A549 (cell line): ENCODE results near the gene GSE1. TPM values are rescaled to one million over a fixed set of nuclear protein-coding genes. Genes with fewer than 3 reads are reported as not detected.

Source experiments
- ATAC-seq, 2 experiments: fragments of 200-7000 bp in 1 of 2; fragments of >200 bp in 1 of 2; cut with Nextera tagmentation in 1 of 2; cut with Tn5 transposase in 1 of 2; 3 replicates each; pipeline versions ENCODE4 v1.8.0 to v1.9.1; 2018 to 2020; ENCODE audit warnings: mild to moderate bottlenecking in 1 of 2, moderate library complexity in 1 of 2
- CTCF ChIA-PET: fragments of 300-600 bp; sonication (Branson Sonifier 250); formaldehyde crosslinking; extraction: SDS; loops from one replicate; lab custom pipeline; 2021; ENCODE audit warnings: antibody characterized with exemption, inconsistent platforms; lab: Yijun Ruan, JAX
- POLR2A ChIA-PET: fragments of 350-600 bp; formaldehyde crosslinking; extraction: SDS; loops from one replicate; lab custom pipeline; 2021; ENCODE audit warnings: antibody characterized with exemption, inconsistent platforms; lab: Yijun Ruan, JAX
- DNase-seq, 2 experiments: peaks; one replicate each; pipeline versions ENCODE4 v3.0.0 to v3.0.0-alpha.2; 2011 to 2016; ENCODE audit warnings: low read depth in 1 of 2, low spot score in 1 of 2
- FAIRE-seq: peaks from 2 replicates; lab custom pipeline; 2011; peaks lifted over from hg19 to GRCh38; lab: Jason Lieb, UNC
- H3K27ac ChIP-seq, 2 experiments: fragments of >200 bp; sonication (Bioruptor Twin); formaldehyde crosslinking; 3 replicates each; pipeline ENCODE4 v1.5.1; 2016 to 2017
- H3K4me1 ChIP-seq: fragments of >200 bp; sonication (Bioruptor Twin); formaldehyde crosslinking; 3 replicates; pipeline ENCODE4 v1.6.1; 2016
- H3K4me2 ChIP-seq: fragments of >200 bp; sonication (Bioruptor Twin); formaldehyde crosslinking; 3 replicates; pipeline ENCODE4 v1.6.1; 2016
- H3K4me3 ChIP-seq: fragments of >200 bp; sonication (Bioruptor Twin); formaldehyde crosslinking; 3 replicates; pipeline ENCODE4 v1.5.1; 2016
- H3K9me3 ChIP-seq: fragments of >200 bp; sonication (Bioruptor Twin); formaldehyde crosslinking; 3 replicates; pipeline ENCODE4 v1.6.1; 2016
- CBX2 ChIP-seq: fragments of 200-600 bp; sonication (generic); IDR thresholded peaks from 2 replicates; pipeline ENCODE4 v1.6.1; 2016; ENCODE audit warnings: low read depth, mild to moderate bottlenecking, borderline replicate concordance
- CBX8 ChIP-seq: fragments of 200-600 bp; sonication (generic); IDR thresholded peaks from 2 replicates; pipeline ENCODE4 v1.6.1; 2016
- CTCF ChIP-seq: fragments of >200 bp; sonication (Bioruptor Twin); formaldehyde crosslinking; IDR thresholded peaks from 3 replicates; pipeline ENCODE4 v1.5.1; 2016
- ESRRA ChIP-seq: fragments of 150-350 bp; IDR thresholded peaks from 2 replicates; pipeline ENCODE4 v1.6.1; 2014; ENCODE audit warnings: mild to moderate bottlenecking, low read length, borderline replicate concordance
- FOSB ChIP-seq: fragments of 250-450 bp; sonication (Bioruptor Pico); IDR thresholded peaks from 2 replicates; pipeline ENCODE4 v1.5.0; 2020; ENCODE audit warnings: mild to moderate bottlenecking, moderate library complexity
- FOXS1 ChIP-seq: fragments of 250-450 bp; sonication (Bioruptor Pico); IDR thresholded peaks from 2 replicates; pipeline ENCODE4 v1.5.0; 2020; ENCODE audit warnings: mild to moderate bottlenecking, moderate library complexity
- HDAC2 ChIP-seq: fragments of 200-600 bp; sonication (generic); IDR thresholded peaks from 2 replicates; pipeline ENCODE4 v1.6.1; 2016
- HOXA7 ChIP-seq: fragments of 250-450 bp; sonication (Bioruptor Pico); IDR thresholded peaks from 2 replicates; pipeline ENCODE4 v1.5.0; 2020; ENCODE audit warnings: mild to moderate bottlenecking, moderate library complexity
- HOXB13 ChIP-seq: fragments of 250-450 bp; sonication (Bioruptor Pico); IDR thresholded peaks from 2 replicates; pipeline ENCODE4 v1.5.0; 2020; ENCODE audit warnings: low read depth, mild to moderate bottlenecking, moderate library complexity
- JUNB ChIP-seq: fragments of >200 bp; sonication (Bioruptor Twin); formaldehyde crosslinking; IDR thresholded peaks from 2 replicates; pipeline ENCODE4 v1.6.1; 2016
- PHF8 ChIP-seq: fragments of 200-600 bp; sonication (generic); IDR thresholded peaks from 2 replicates; pipeline ENCODE4 v1.6.1; 2016; ENCODE audit warnings: low read depth, mild to moderate bottlenecking, antibody characterized with exemption, moderate library complexity, borderline replicate concordance
- POLR2A ChIP-seq: IDR thresholded peaks from 2 replicates; pipeline ENCODE4 v1.6.1; 2012; ENCODE audit warnings: mild to moderate bottlenecking, low read length
- RAD21 ChIP-seq, 2 experiments: fragments of >200 bp in 1 of 2; sonication (Bioruptor Twin) in 1 of 2; formaldehyde crosslinking in 1 of 2; IDR thresholded peaks in 1 of 2; conservative IDR thresholded peaks in 1 of 2; 2 replicates in 1 of 2; 3 replicates in 1 of 2; pipeline ENCODE4 v1.6.1; 2012 to 2018; ENCODE audit warnings: inconsistent platforms in 1 of 2
- RCOR1 ChIP-seq: fragments of 150-350 bp; IDR thresholded peaks from 2 replicates; pipeline ENCODE4 v1.6.1; 2014; ENCODE audit warnings: antibody characterized with exemption, low read length, low read depth
- ZFP36 ChIP-seq: fragments of 450-650 bp; IDR thresholded peaks from 2 replicates; pipeline ENCODE4 v1.6.1; 2014; ENCODE audit warnings: borderline replicate concordance; ENCODE audit not compliant: partially characterized antibody
- ZSCAN20 ChIP-seq: fragments of 250-450 bp; sonication (Bioruptor Pico); IDR thresholded peaks from 2 replicates; pipeline ENCODE4 v1.8.0; 2022; ENCODE audit warnings: mild to moderate bottlenecking, moderate library complexity
- WGBS: methylation state at CpG from one replicate; pipeline ENCODE4 v1.1.6; 2017; ENCODE audit errors: missing lambda C conversion rate; 5-methylcytosine and 5-hydroxymethylcytosine counted together
- polyA plus RNA-seq, 4 experiments: library from polyadenylated mRNA; depleted of rRNA in 3 of 4; stranded (reverse); fragments of >200 nt; fragmentation: RNase III in 1 of 4; extraction: RNeasy Plus Mini Kit Qiagen cat#74134 plus additional on column Dnase treatment in 1 of 4; gene quantifications; 2 replicates in 3 of 4; 3 replicates in 1 of 4; pipeline ENCODE4 v1.2.3, GENCODE V29; 2011 to 2017
- TF ChIP-seq, protein P1 (sequence below): fragments of 150-350 bp; IDR thresholded peaks from 2 replicates; pipeline ENCODE4 v1.6.1; 2014; ENCODE audit warnings: low read depth, mild to moderate bottlenecking, low read length
- TF ChIP-seq, protein P2 (sequence below): fragments of 200-600 bp; sonication (generic); IDR thresholded peaks from 2 replicates; pipeline ENCODE4 v1.6.1; 2016; ENCODE audit warnings: antibody characterized with exemption, mild to moderate bottlenecking, moderate library complexity
- TF ChIP-seq, protein P3 (sequence below): IDR thresholded peaks from 2 replicates; pipeline ENCODE4 v1.6.1; 2012
- TF ChIP-seq, protein P4 (sequence below): fragments of >200 bp; sonication (Bioruptor Twin); formaldehyde crosslinking; IDR thresholded peaks from 2 replicates; pipeline ENCODE4 v1.6.1; 2016

Gene GSE1
- polyA plus RNA-seq, 2 of the 4 experiments (the other 2 are of a cell fraction) = 20.7 to 24.3 TPM

DNA sequence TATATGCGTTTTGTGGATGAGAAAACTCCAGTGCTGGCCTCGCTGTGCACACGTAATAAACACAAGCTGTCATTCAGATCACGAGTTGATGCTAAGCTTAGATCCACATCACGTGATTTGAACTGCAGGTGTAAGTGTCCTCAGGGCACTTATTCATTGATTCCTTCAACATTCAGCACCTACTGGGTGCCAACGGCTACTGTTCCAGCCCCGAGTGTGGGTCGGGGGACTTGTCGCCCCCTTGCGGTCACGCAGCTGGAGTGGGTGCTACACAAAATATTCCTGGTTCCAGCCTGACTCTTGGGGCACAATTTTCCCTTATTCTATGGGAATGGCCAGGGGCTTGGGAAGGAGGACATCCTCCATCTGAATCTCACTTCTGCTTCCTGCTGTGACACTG, 105.6 kb downstream of the GSE1 start (continued):
- TF ChIP-seq, protein P1, sequence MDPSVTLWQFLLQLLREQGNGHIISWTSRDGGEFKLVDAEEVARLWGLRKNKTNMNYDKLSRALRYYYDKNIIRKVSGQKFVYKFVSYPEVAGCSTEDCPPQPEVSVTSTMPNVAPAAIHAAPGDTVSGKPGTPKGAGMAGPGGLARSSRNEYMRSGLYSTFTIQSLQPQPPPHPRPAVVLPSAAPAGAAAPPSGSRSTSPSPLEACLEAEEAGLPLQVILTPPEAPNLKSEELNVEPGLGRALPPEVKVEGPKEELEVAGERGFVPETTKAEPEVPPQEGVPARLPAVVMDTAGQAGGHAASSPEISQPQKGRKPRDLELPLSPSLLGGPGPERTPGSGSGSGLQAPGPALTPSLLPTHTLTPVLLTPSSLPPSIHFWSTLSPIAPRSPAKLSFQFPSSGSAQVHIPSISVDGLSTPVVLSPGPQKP = no peak
- no peak for TF ChIP-seq CBX8
- no peak for TF ChIP-seq HOXA7 (CRISPR knock-in tag)
- TF ChIP-seq, all 56 proteins: peak for 4

DNA sequence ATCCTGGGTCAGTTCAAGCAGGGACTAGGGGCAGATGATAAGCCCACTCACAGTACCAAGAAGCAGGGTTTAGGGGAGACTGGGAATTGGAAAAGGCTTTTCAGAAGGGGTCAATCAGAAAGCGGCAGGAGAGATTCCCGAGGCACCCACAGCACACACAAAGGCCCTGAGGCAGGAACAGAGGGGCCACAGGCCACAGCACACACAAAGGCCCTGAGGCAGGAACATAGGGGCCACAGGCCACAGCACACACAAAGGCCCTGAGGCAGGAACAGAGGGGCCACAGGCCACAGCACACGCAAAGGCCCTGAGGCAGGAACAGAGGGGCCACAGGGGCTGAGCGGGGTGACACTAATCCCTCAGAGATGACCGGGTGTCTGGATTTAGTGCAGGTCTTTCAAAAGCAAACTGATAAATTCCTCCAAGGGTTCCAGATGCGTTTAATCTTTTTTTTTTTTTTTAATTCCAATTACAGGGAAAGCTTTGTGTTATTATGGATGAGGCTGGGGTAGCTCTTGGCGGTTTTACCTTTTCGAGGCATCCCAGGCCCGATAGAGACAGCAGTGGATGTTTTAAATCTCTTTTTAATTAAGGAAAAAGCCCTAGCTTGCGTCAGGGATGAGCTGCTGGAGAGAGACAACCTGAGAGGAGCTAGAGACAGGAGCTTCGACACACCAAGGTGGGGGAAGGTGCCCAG, 106.6 kb downstream of the GSE1 start:
- TF ChIP-seq HOXB13 (CRISPR knock-in tag) = no peak
- TF ChIP-seq FOXS1 (CRISPR knock-in tag) = no peak
- TF ChIP-seq PHF8 = no peak
- no peak for TF ChIP-seq POLR2A
- TF ChIP-seq JUNB = no peak
- TF ChIP-seq, all 56 proteins: peak for 0
- no peaks in the 10 kb centered on the region for H3K9me3 ChIP-seq
- ATAC-seq (no peak), FAIRE-seq (no peak), DNase-seq (no peak)
- H3K4me1 ChIP-seq = no peaks in the 10 kb centered on the region
- 0 out of 6 replicates have a peak overlapping the region, but pooled peaks of 1 of the 2 experiments have one; percentile 17 for H3K27ac ChIP-seq
- H3K4me3 ChIP-seq = no peak overlapping the region
- CTCF ChIA-PET = interaction anchor here (0.6 to 10.7 kb wide), 31 partner anchors 10 to 1472 kb away, joined by 3 to 130 read pairs (median 4); partner anchors contain the start of gene GINS2
- POLR2A ChIA-PET = no interaction called here
- no peak overlapping the region for H3K4me2 ChIP-seq
- 78% methylated on average over 11 of the region's 11 CpGs for WGBS

- no peaks in the 10 kb centered on the region for H3K9me3 ChIP-seq
- H3K4me2 ChIP-seq = no peak overlapping the region
- H3K4me3 ChIP-seq = no peak overlapping the region
- no peaks in the 10 kb centered on the region for H3K4me1 ChIP-seq
- peak in 1 of 2 experiments; percentile 5; a peak in 1 of 6 replicates for ATAC-seq
- 0 out of 6 replicates have a peak overlapping the region, but pooled peaks of 1 of the 2 experiments have one; percentile 17 for H3K27ac ChIP-seq
- POLR2A ChIA-PET = no interaction called here
- CTCF ChIA-PET = interaction anchor here (0.6 to 10.7 kb wide), 9 partner anchors 12 to 1473 kb away, joined by 3 to 130 read pairs (median 4); no protein-coding TSS in a partner anchor
- no peak for FAIRE-seq
- no peak for DNase-seq
- no peak for TF ChIP-seq RAD21 (conservative IDR thresholded peaks at IDR 0.05 in 1 of 2, IDR thresholded peaks at IDR 0.05 in 1 of 2)
- no peak for TF ChIP-seq CBX2
- TF ChIP-seq CBX8 = no peak
- TF ChIP-seq ESRRA = no peak
- TF ChIP-seq, protein P2, sequence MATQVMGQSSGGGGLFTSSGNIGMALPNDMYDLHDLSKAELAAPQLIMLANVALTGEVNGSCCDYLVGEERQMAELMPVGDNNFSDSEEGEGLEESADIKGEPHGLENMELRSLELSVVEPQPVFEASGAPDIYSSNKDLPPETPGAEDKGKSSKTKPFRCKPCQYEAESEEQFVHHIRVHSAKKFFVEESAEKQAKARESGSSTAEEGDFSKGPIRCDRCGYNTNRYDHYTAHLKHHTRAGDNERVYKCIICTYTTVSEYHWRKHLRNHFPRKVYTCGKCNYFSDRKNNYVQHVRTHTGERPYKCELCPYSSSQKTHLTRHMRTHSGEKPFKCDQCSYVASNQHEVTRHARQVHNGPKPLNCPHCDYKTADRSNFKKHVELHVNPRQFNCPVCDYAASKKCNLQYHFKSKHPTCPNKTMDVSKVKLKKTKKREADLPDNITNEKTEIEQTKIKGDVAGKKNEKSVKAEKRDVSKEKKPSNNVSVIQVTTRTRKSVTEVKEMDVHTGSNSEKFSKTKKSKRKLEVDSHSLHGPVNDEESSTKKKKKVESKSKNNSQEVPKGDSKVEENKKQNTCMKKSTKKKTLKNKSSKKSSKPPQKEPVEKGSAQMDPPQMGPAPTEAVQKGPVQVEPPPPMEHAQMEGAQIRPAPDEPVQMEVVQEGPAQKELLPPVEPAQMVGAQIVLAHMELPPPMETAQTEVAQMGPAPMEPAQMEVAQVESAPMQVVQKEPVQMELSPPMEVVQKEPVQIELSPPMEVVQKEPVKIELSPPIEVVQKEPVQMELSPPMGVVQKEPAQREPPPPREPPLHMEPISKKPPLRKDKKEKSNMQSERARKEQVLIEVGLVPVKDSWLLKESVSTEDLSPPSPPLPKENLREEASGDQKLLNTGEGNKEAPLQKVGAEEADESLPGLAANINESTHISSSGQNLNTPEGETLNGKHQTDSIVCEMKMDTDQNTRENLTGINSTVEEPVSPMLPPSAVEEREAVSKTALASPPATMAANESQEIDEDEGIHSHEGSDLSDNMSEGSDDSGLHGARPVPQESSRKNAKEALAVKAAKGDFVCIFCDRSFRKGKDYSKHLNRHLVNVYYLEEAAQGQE = no peak
- TF ChIP-seq JUNB = no peak
- TF ChIP-seq CTCF = no peak
- no peak for TF ChIP-seq HDAC2
- no peak for TF ChIP-seq RCOR1
- TF ChIP-seq POLR2A = no peak
- TF ChIP-seq, protein P3, sequence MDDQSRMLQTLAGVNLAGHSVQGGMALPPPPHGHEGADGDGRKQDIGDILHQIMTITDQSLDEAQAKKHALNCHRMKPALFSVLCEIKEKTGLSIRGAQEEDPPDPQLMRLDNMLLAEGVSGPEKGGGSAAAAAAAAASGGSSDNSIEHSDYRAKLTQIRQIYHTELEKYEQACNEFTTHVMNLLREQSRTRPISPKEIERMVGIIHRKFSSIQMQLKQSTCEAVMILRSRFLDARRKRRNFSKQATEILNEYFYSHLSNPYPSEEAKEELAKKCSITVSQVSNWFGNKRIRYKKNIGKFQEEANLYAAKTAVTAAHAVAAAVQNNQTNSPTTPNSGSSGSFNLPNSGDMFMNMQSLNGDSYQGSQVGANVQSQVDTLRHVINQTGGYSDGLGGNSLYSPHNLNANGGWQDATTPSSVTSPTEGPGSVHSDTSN = no peak
- TF ChIP-seq ZFP36 = no peak
- no peak for TF ChIP-seq FOSB (CRISPR knock-in tag)
- TF ChIP-seq, protein P4, sequence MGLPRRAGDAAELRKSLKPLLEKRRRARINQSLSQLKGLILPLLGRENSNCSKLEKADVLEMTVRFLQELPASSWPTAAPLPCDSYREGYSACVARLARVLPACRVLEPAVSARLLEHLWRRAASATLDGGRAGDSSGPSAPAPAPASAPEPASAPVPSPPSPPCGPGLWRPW = no peak
- no peak for TF ChIP-seq ZSCAN20 (CRISPR knock-in tag)
- 61% methylated on average over 4 of the region's 4 CpGs for WGBS
Measured at GRCh38 chr16:85720302-85720637, 107.1 kb downstream of the GSE1 start.
